PC-9 (cell line): ENCODE data around the gene GNA12.

ENCODE experiments used
- EZH2 ChIP-seq: fragments of 200-600 bp; sonication (generic); IDR thresholded peaks from 2 replicates; pipeline ENCODE4 v1.8.0; 2017; ENCODE audit warnings: antibody characterized with exemption, low read depth
- TF ChIP-seq, protein P1 (sequence below): fragments of 200-600 bp; sonication (generic); conservative IDR thresholded peaks from 2 replicates; pipeline ENCODE4 v1.6.1; 2017; ENCODE audit warnings: mixed run types, antibody characterized with exemption, mild to moderate bottlenecking, moderate library complexity

DNA sequence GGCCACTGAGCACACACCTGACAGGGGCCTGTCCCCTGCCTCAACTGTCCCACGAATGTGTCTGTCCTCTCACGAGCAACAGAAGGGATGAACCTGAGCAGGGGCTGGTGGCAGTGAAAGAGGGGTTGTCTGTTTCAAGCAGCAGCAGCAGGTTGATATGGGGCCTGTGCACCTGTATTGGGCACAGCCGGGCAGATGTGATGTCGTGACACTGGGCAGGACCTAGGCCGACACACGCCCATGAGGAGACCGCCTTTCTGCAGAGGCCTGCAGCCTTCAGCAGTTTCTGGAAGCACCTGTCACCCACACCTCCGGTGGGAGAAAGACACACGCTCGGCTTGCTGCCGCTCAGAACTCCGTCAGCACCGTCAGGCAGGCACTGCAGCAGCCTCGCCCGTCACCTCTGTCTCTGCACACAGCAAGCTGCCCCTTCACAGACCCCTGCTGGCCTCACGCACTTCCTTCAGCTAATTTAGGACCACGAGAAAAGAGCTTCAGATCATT, 107.6 kb downstream of the GNA12 start:
- TF ChIP-seq, protein P1, sequence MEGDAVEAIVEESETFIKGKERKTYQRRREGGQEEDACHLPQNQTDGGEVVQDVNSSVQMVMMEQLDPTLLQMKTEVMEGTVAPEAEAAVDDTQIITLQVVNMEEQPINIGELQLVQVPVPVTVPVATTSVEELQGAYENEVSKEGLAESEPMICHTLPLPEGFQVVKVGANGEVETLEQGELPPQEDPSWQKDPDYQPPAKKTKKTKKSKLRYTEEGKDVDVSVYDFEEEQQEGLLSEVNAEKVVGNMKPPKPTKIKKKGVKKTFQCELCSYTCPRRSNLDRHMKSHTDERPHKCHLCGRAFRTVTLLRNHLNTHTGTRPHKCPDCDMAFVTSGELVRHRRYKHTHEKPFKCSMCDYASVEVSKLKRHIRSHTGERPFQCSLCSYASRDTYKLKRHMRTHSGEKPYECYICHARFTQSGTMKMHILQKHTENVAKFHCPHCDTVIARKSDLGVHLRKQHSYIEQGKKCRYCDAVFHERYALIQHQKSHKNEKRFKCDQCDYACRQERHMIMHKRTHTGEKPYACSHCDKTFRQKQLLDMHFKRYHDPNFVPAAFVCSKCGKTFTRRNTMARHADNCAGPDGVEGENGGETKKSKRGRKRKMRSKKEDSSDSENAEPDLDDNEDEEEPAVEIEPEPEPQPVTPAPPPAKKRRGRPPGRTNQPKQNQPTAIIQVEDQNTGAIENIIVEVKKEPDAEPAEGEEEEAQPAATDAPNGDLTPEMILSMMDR: no peak
- TF ChIP-seq EZH2: no peak
